Esophagus squamous epithelium (tissue), 4 donors: ENCODE results near the gene COL4A2.

Experiments
- POLR2A ChIP-seq, 4 donors: fragments of 450-650 bp; IDR thresholded peaks; one replicate each; pipeline ENCODE4 v1.6.1; 2017; ENCODE audit warnings: antibody characterized with exemption in 4 of 4, mild to moderate bottlenecking in 4 of 4, moderate library complexity in 3 of 4
- TF ChIP-seq, protein P1 (sequence below), 6 experiments: fragments of 450-650 bp in 4 of 6; fragments of 200-600 bp in 2 of 6; sonication (generic) in 2 of 6; IDR thresholded peaks; one replicate each; pipeline ENCODE4 v1.5.1; 2016 to 2019; ENCODE audit warnings: antibody characterized with exemption in 6 of 6, mild to moderate bottlenecking in 4 of 6, moderate library complexity in 4 of 6

DNA sequence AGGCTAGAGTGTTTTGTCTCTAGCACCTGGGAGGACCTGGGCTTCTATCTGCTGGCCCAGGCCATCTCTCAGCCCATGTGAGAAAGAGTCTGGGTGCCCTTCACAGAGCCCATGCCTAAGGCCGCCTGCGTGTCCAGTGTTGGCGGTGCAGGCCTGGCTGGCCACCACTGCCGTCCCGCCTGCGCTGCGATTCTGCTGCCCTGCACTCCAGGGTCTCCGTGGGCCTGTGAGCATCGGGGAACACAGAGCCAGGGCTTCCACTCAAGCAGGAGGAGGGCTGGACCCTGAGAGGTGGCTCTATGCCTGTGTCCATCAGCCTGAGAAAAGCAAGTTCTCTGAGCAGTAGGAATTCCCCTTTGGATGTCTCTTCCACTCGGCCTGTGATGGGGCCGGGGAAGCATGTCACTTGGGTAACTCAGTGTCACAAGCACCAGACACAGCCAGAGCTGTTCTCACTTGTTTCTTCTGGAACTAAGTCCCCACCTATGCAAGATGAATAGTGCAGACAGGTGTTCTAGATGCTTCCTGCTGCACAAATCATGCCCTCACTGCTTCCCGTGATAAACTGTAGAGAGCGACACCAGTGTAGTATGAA lies 160.5 kb downstream of the COL4A2 start:
- TF ChIP-seq, protein P1, sequence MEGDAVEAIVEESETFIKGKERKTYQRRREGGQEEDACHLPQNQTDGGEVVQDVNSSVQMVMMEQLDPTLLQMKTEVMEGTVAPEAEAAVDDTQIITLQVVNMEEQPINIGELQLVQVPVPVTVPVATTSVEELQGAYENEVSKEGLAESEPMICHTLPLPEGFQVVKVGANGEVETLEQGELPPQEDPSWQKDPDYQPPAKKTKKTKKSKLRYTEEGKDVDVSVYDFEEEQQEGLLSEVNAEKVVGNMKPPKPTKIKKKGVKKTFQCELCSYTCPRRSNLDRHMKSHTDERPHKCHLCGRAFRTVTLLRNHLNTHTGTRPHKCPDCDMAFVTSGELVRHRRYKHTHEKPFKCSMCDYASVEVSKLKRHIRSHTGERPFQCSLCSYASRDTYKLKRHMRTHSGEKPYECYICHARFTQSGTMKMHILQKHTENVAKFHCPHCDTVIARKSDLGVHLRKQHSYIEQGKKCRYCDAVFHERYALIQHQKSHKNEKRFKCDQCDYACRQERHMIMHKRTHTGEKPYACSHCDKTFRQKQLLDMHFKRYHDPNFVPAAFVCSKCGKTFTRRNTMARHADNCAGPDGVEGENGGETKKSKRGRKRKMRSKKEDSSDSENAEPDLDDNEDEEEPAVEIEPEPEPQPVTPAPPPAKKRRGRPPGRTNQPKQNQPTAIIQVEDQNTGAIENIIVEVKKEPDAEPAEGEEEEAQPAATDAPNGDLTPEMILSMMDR (IDR thresholded peaks at IDR 0.05): no peak
- no peak for TF ChIP-seq POLR2A (IDR thresholded peaks at IDR 0.05)
